ENCODE measurements around the gene VWA7. TPM values are rescaled to one million over a fixed set of nuclear protein-coding genes. Genes with fewer than 3 reads are reported as not detected.
A peak's percentile ranks its signal among the peaks of the same experiment; 100 is the strongest.
"Not testable (repeated sequence)": the region's sequence is repeated elsewhere in the genome, so short reads cannot be mapped to it uniquely, and the experiment has no call there.

VWA7 gene
- total RNA-seq, 3 donors from 2014 or later = under 0.01 to 1.6 TPM; not detected in 1

DNA sequence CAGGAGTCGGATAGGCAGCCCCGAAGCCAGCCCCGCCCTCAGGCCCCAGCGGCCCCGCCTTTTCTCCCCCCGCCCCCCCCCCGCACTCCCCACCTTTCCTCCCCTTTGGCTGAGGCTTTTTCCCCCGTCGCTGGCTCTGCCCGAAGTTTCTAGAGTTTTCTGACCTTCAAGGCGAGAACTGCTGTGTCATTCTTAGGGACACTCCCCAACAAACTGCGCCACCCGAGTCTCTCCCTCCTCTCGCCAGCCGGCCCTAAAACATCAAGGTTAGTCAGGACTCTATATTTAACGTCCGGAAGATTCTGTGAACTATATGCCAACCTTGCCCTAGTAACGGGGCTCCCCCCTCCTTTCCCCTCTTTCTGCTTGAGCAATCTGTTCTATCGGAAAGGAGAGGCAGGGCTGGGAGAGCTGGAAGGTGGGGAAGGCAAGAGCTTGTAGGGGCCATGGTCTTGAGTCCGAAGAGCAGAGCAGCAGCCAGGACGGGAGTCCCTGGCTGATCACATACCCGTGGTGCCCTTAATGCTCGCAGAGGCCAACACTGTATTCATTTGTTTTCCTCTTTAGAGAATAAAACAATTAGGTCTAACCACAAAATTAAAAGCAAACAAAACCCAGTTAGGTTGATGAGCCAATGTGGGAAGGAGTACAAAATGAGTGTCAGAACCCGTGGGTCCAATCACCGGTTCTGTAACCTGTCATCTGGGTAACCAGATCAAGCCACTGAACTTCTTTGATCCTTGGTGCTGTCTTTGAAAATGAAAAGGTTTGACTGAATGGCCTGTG is 45.1 kb upstream of the VWA7 start:
- H3K4me1 ChIP-seq = peaks cover 0 to 4% of the 10 kb centered on the region in 2 donors
- no peaks in the 10 kb centered on the region for H3K9me3 ChIP-seq
- peak overlapping the region; percentile 91 to 99 for H3K27ac ChIP-seq
- TF ChIP-seq, protein P1, sequence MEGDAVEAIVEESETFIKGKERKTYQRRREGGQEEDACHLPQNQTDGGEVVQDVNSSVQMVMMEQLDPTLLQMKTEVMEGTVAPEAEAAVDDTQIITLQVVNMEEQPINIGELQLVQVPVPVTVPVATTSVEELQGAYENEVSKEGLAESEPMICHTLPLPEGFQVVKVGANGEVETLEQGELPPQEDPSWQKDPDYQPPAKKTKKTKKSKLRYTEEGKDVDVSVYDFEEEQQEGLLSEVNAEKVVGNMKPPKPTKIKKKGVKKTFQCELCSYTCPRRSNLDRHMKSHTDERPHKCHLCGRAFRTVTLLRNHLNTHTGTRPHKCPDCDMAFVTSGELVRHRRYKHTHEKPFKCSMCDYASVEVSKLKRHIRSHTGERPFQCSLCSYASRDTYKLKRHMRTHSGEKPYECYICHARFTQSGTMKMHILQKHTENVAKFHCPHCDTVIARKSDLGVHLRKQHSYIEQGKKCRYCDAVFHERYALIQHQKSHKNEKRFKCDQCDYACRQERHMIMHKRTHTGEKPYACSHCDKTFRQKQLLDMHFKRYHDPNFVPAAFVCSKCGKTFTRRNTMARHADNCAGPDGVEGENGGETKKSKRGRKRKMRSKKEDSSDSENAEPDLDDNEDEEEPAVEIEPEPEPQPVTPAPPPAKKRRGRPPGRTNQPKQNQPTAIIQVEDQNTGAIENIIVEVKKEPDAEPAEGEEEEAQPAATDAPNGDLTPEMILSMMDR (IDR thresholded peaks at IDR 0.05) = no peak
- TF ChIP-seq POLR2A (IDR thresholded peaks at IDR 0.05) (peak; percentile 71), POLR2AphosphoS5 (IDR thresholded peaks at IDR 0.05) (peak; percentile 92 to 93 (median 93))
- DNase-seq (ENCODE audit: low spot score in 2 of 2) = peak; percentile 80 to 87
- no peaks in the 10 kb centered on the region for H3K36me3 ChIP-seq
- intact Hi-C loops (cut with DNase I; ENCODE audit: low total_unique reads) = no loop called here
- no peaks in the 10 kb centered on the region for H3K27me3 ChIP-seq
- H3K4me3 ChIP-seq = peak overlapping the region; percentile 47 to 77 (median 62)

DNA sequence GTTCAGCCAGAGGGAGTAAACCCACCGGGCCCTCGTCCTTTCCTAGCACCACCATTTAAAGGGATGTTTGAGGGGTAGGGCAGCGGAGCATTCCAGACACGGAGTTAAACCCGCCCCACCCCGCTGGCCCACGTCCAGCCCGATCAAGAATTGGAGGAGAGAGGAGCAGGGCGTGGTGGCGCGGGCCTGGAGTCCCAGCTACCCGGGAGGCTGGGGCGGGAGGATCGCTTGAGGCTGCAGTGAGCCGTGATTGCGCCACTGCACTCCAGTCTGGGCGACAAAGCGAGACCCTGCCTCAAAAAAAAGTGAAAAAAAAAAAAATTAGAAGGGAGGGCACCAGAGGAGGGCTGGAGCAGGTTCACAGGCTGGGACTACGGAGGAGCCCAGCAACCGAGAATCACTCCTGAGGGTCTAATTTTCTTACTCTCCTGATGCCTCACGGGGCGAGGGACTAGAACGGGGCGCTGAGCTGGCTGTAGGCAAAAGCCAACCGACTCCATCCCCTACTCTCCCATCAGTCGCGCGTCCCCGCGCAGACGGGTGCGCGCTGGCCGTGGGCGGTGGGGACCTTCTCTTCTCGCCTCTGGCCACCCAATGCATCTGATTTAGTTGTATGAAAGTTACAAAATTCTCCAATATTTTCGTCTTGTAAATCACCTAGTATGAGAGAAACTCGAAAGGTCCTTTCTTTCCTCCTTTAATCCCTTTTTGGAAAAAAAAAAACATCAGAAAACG is 44.3 kb upstream of the VWA7 start:
- peaks cover 0 to 4% of the 10 kb centered on the region in 2 donors for H3K4me1 ChIP-seq
- peak overlapping the region; percentile 47 to 77 (median 62) for H3K4me3 ChIP-seq
- no peaks in the 10 kb centered on the region for H3K27me3 ChIP-seq
- peak overlapping the region; percentile 91 to 99 for H3K27ac ChIP-seq
- TF ChIP-seq POLR2A (IDR thresholded peaks at IDR 0.05) (peak; percentile 28), POLR2AphosphoS5 (IDR thresholded peaks at IDR 0.05) (no peak)
- TF ChIP-seq, protein P1 (IDR thresholded peaks at IDR 0.05) = no peak
- DNase-seq (ENCODE audit: low spot score in 2 of 2) = no peak
- intact Hi-C loops (cut with DNase I; ENCODE audit: low total_unique reads) = no loop called here
- no peaks in the 10 kb centered on the region for H3K9me3 ChIP-seq
- H3K36me3 ChIP-seq = no peaks in the 10 kb centered on the region

DNA sequence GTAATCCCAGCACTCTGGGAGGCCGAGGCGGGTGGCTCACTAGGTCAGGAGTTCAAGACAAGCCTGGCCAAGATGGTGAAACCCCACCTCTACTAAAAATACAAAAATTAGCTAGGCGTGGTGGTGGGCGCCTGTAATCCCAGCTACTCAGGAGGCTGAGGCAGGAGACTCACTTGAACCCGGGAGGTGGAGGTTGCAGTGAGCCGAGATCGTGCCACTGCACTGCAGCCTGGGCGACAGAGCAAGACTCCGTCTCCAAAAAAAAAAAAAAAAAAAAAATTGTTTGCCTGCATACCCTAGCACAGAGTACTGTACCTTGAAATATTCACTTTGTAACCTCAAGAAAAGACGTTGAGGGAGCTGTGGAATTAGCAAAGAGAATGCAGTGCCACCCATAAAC is 43.3 kb upstream of the VWA7 start:
- intact Hi-C loops (cut with DNase I; ENCODE audit: low total_unique reads); DNase-seq (ENCODE audit: low spot score in 2 of 2); H3K9me3 ChIP-seq; H3K4me1 ChIP-seq; H3K27me3 ChIP-seq; H3K36me3 ChIP-seq: not testable (repeated sequence)
- H3K4me3 ChIP-seq = peak overlapping the region in 1 of 3 donors; percentile 61
- peak overlapping the region; percentile 44 to 99 for H3K27ac ChIP-seq

DNA sequence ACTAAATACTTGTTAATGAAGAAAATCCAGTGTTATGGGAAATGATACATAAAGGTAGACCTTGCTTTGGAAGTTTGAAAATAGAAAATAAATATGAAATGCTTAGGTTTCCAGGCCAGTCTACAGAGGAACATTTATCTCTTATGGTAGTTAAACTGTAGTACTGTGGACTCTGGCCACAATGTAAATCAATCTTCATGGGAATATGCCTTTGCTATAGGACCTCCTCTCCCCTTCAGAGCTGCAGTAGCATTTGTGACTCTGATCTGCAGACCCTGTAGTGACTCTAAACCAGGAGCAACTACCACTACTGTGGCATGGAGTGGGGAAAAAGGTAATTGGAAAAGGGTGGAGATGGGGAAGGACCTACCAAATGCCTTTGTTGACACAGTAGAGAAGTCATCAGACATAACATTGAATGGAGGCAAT is 42.8 kb upstream of the VWA7 start:
- no peak for DNase-seq (ENCODE audit: low spot score in 2 of 2)
- no peaks in the 10 kb centered on the region for H3K27me3 ChIP-seq
- H3K4me3 ChIP-seq = peak overlapping the region in 2 of 3 donors; percentile 61 to 66
- TF ChIP-seq, protein P1 (IDR thresholded peaks at IDR 0.05) = no peak
- TF ChIP-seq POLR2A (IDR thresholded peaks at IDR 0.05) (no peak), POLR2AphosphoS5 (IDR thresholded peaks at IDR 0.05) (no peak)
- peaks cover 0 to 4% of the 10 kb centered on the region in 2 donors for H3K4me1 ChIP-seq
- no peaks in the 10 kb centered on the region for H3K9me3 ChIP-seq
- no peaks in the 10 kb centered on the region for H3K36me3 ChIP-seq
- intact Hi-C loops (cut with DNase I; ENCODE audit: low total_unique reads) = no loop called here
- peak overlapping the region; percentile 44 to 75 for H3K27ac ChIP-seq

DNA sequence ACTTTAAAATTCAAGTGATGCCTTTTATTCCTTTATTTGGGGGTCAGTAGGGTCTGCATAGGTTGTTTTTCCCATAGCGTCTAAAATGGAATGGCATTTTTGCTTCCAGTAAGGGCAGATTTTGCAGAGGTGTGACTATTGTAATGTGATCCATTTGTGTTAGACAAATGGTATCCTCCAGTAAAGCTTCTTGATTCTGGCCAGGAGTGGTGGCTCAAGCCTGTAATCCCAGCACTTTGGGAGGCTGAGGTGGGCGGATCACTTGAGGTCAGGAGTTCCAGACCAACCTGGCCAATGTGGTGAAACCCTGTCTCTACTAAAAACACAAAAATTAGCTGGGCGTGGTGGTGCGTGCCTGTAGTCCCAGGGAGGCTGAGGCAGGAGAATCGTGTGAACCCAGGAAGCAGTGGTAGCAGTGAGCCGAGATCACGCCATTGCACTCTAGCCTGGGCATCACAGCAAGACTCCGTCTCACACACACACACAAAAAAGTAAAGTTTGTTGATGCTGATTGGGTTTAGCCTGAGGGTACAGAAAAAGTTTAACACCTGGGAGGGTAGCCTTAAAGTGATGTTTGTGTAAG is 40.9 kb upstream of the VWA7 start:
- peak in 1 of 3 donors; percentile 40 for TF ChIP-seq POLR2AphosphoS5 (IDR thresholded peaks at IDR 0.05)
- H3K4me1 ChIP-seq; H3K9me3 ChIP-seq; H3K36me3 ChIP-seq; H3K27me3 ChIP-seq; DNase-seq (ENCODE audit: low spot score in 2 of 2); intact Hi-C loops (cut with DNase I; ENCODE audit: low total_unique reads): not testable (repeated sequence)
- H3K4me3 ChIP-seq = peak overlapping the region; percentile 42 to 66 (median 61)
- H3K27ac ChIP-seq = peak overlapping the region; percentile 75 to 88

DNA sequence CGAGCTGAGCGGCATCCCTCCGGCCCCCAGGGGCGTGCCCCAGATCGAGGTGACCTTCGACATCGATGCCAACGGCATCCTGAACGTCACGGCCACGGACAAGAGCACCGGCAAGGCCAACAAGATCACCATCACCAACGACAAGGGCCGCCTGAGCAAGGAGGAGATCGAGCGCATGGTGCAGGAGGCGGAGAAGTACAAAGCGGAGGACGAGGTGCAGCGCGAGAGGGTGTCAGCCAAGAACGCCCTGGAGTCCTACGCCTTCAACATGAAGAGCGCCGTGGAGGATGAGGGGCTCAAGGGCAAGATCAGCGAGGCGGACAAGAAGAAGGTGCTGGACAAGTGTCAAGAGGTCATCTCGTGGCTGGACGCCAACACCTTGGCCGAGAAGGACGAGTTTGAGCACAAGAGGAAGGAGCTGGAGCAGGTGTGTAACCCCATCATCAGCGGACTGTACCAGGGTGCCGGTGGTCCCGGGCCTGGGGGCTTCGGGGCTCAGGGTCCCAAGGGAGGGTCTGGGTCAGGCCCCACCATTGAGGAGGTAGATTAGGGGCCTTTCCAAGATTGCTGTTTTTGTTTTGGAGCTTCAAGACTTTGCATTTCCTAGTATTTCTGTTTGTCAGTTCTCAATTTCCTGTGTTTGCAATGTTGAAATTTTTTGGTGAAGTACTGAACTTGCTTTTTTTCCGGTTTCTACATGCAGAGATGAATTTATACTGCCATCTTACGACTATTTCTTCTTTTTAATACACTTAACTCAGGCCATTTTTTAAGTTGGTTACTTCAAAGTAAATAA is 40.2 kb upstream of the VWA7 start:
- H3K27me3 ChIP-seq; H3K4me1 ChIP-seq; H3K9me3 ChIP-seq; intact Hi-C loops (cut with DNase I; ENCODE audit: low total_unique reads); H3K36me3 ChIP-seq; DNase-seq (ENCODE audit: low spot score in 2 of 2): not testable (repeated sequence)
- Histone ChIP-seq H3K4me3 (peak overlapping the region; percentile 42 to 66 (median 61)), H3K27ac (peak overlapping the region; percentile 75 to 88)
